Left lung (tissue), 10 donors: ENCODE measurements around the gene TMCC2. TPM values are rescaled to one million over a fixed set of nuclear protein-coding genes. Genes with fewer than 3 reads are reported as not detected.

Experiments used
- ATAC-seq: fragments of 200-7000 bp; cut with Tn5 transposase; one replicate; pipeline ENCODE4 v1.9.1; 2020; ENCODE audit warnings: moderate library complexity
- DNase-seq, 4 donors: peaks; one replicate each; pipeline ENCODE4 v3.0.0-alpha.2; 2013 to 2020
- H3K27ac ChIP-seq, 2 donors: fragments of 200-600 bp; sonication (generic) in 1 of 2; one replicate each; pipeline versions ENCODE4 v1.5.0 to v1.8.0; 2020 to 2021
- H3K27me3 ChIP-seq, 2 donors: fragments of 200-600 bp; sonication (generic) in 1 of 2; one replicate each; pipeline versions ENCODE4 v1.5.0 to v1.8.0; 2020 to 2021
- H3K36me3 ChIP-seq, 2 donors: fragments of 200-600 bp; sonication (generic) in 1 of 2; one replicate each; pipeline versions ENCODE4 v1.5.0 to v1.8.0; 2020 to 2021
- H3K4me1 ChIP-seq, 2 donors: fragments of 200-600 bp; one replicate each; pipeline ENCODE4 v1.8.0; 2021
- H3K4me3 ChIP-seq, 2 donors: fragments of 200-600 bp; sonication (generic) in 1 of 2; one replicate each; pipeline versions ENCODE4 v1.5.0 to v1.8.0; 2020 to 2021; ENCODE audit warnings: mild to moderate bottlenecking in 1 of 2
- H3K9me3 ChIP-seq, 2 donors: fragments of 200-600 bp; sonication (generic) in 1 of 2; one replicate each; pipeline versions ENCODE4 v1.5.0 to v1.8.0; 2020 to 2021
- intact Hi-C, 2 donors: fragments of 100-400 bp; cut with DNase I; formaldehyde crosslinking; loops; one replicate each; pipeline versions ENCODE4 v1.11.2 to v1.14.2; 2022
- polyA plus RNA-seq, 6 donors: library from polyadenylated mRNA; unstranded; fragments of 120-200 nt; gene quantifications; one replicate each; pipeline ENCODE4 v1.2.1, GENCODE V29; 2013; ENCODE audit not compliant: insufficient read length in 6 of 6
- total RNA-seq, 2 donors: library from RNA; stranded (reverse); fragmentation: NEBNext Ultra II Directional; extraction: Animal tissue kit (Norgen Biotek cat#: 25700); gene quantifications; one replicate each; pipeline ENCODE4 v1.2.1, GENCODE V29; 2021
- TF ChIP-seq, protein P1 (sequence below), 2 donors: fragments of 200-600 bp; sonication (generic) in 1 of 2; IDR thresholded peaks; one replicate each; pipeline versions ENCODE4 v1.5.0 to v1.8.0; 2021; ENCODE audit warnings: antibody characterized with exemption in 2 of 2
- donor health status: DM: no; HTN: yes; CAD: no.
- donor health status: DM: no; HTN: no; CAD: no.

TMCC2 gene
- total and polyA plus RNA-seq, 8 donors, result 3.4 to 17.2 (median 11.0) TPM

- H3K4me1 ChIP-seq, result peaks cover 7 to 52% of the 10 kb centered on the region in 2 donors
- TF ChIP-seq, protein P1, sequence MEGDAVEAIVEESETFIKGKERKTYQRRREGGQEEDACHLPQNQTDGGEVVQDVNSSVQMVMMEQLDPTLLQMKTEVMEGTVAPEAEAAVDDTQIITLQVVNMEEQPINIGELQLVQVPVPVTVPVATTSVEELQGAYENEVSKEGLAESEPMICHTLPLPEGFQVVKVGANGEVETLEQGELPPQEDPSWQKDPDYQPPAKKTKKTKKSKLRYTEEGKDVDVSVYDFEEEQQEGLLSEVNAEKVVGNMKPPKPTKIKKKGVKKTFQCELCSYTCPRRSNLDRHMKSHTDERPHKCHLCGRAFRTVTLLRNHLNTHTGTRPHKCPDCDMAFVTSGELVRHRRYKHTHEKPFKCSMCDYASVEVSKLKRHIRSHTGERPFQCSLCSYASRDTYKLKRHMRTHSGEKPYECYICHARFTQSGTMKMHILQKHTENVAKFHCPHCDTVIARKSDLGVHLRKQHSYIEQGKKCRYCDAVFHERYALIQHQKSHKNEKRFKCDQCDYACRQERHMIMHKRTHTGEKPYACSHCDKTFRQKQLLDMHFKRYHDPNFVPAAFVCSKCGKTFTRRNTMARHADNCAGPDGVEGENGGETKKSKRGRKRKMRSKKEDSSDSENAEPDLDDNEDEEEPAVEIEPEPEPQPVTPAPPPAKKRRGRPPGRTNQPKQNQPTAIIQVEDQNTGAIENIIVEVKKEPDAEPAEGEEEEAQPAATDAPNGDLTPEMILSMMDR (IDR thresholded peaks at IDR 0.05), result no peak
- no peaks in the 10 kb centered on the region for H3K27me3 ChIP-seq
- DNase-seq (no peak), ATAC-seq (peak; percentile 16)
- no peak overlapping the region for H3K27ac ChIP-seq
- no peaks in the 10 kb centered on the region for H3K9me3 ChIP-seq
- H3K4me3 ChIP-seq, result no peak overlapping the region
- H3K36me3 ChIP-seq, result no peaks in the 10 kb centered on the region
- intact Hi-C loops, result loop anchor here in 1 of 2 donors (5.0 kb wide), 1 partner anchor 52 kb away; the partner anchor contains the start of gene NUAK2
Observed at GRCh38 chr1:205270764-205271163, 43.0 kb downstream of the TMCC2 start.

GRCh38 chr1:205271277-205271676, 43.5 kb downstream of the TMCC2 start:
- TF ChIP-seq, protein P1 (IDR thresholded peaks at IDR 0.05), result no peak
- Histone ChIP-seq H3K27me3 (no peaks in the 10 kb centered on the region), H3K4me3 (no peak overlapping the region), H3K9me3 (no peaks in the 10 kb centered on the region), H3K27ac (no peak overlapping the region), H3K4me1 (peaks cover 7 to 52% of the 10 kb centered on the region in 2 donors), H3K36me3 (no peaks in the 10 kb centered on the region)
- DNase-seq, result no peak
- ATAC-seq, result no peak
- intact Hi-C loops, result loop anchor here in 1 of 2 donors (5.0 kb wide), 1 partner anchor 51 kb away; the partner anchor contains the start of gene NUAK2

GRCh38 chr1:205271745-205272144, 44.0 kb downstream of the TMCC2 start:
- DNase-seq (no peak), ATAC-seq (no peak)
- Histone ChIP-seq H3K4me1 (peaks cover 7 to 50% of the 10 kb centered on the region in 2 donors), H3K36me3 (no peaks in the 10 kb centered on the region), H3K27ac (no peak overlapping the region), H3K4me3 (no peak overlapping the region), H3K27me3 (no peaks in the 10 kb centered on the region), H3K9me3 (no peaks in the 10 kb centered on the region)
- intact Hi-C loops, result loop anchor here (2.0 to 5.0 kb wide), 2 partner anchors 51 to 53 kb away; partner anchors contain the start of gene NUAK2 (in 1 of the 2)
- TF ChIP-seq, protein P1 (IDR thresholded peaks at IDR 0.05), result no peak

- ATAC-seq (no peak), DNase-seq (no peak)
- Histone ChIP-seq H3K36me3 (no peaks in the 10 kb centered on the region), H3K4me1 (peaks cover 7 to 42% of the 10 kb centered on the region in 2 donors), H3K9me3 (no peaks in the 10 kb centered on the region), H3K27me3 (no peaks in the 10 kb centered on the region), H3K4me3 (no peak overlapping the region), H3K27ac (no peak overlapping the region)
- intact Hi-C loops, result loop anchor here (2.0 to 5.0 kb wide), 2 partner anchors 50 to 52 kb away; partner anchors contain the start of gene NUAK2 (in 1 of the 2)
- TF ChIP-seq, protein P1 (IDR thresholded peaks at IDR 0.05), result no peak
Observed at GRCh38 chr1:205272536-205272935, 44.8 kb downstream of the TMCC2 start.

DNA sequence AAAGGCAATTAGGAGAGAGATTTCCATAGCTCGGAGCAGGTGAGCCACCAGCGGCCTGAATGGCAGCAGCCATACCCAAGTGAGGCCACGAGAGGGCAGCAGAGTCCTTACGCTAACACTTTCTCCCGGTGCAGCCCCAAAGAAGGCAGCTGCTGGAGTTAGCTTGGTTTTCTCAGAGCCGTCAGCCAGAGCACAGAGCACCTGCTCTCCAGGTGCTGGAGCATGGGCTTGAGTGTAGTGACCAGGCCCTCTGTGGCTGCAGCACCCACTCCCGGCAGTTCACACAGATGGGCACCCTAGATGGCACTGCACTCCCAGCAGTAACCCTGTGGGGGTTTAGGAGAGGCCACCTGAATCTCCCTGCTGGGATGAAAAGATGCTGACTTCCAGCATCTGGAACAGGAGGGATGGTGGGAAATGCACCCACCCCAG, 45.8 kb downstream of the TMCC2 start:
- H3K27me3 ChIP-seq, result no peaks in the 10 kb centered on the region
- TF ChIP-seq, protein P1 (IDR thresholded peaks at IDR 0.05), result peak; percentile 97 to 99
- no peaks in the 10 kb centered on the region for H3K36me3 ChIP-seq
- intact Hi-C loops, result loop anchor here (2.0 to 5.0 kb wide), 2 partner anchors 49 to 51 kb away; partner anchors contain the start of gene NUAK2 (in 1 of the 2)
- peak; percentile 86 for ATAC-seq
- H3K27ac ChIP-seq, result no peak overlapping the region
- H3K9me3 ChIP-seq, result no peaks in the 10 kb centered on the region
- peak; percentile 68 to 93 (median 86) for DNase-seq
- H3K4me1 ChIP-seq, result peaks cover 7 to 40% of the 10 kb centered on the region in 2 donors
- no peak overlapping the region for H3K4me3 ChIP-seq
